ENCODE data around the gene GID8. TPM values are rescaled to one million over a fixed set of nuclear protein-coding genes. Genes with fewer than 3 reads are reported as not detected.
A peak's percentile ranks its signal among the peaks of the same experiment; 100 is the strongest.

Gene GID8
- total and polyA plus RNA-seq, 2 donors (not counting 1 experiment from before 2014, with no cell fraction given): 12.4 to 47.4 TPM

- DNase-seq (no peak), ATAC-seq (ENCODE audit: low read depth) (peak; percentile 8)
- ChIA-PET POLR2A (interaction anchor here (0.5 kb wide), 1 partner anchor 594 kb away, joined by 3 read pairs; no protein-coding TSS in a partner anchor), CTCF (interaction anchor here (0.6 to 1.7 kb wide), 5 partner anchors 13 to 87 kb away, joined by 3 to 10 read pairs (median 4); no protein-coding TSS in a partner anchor)
- Histone ChIP-seq H4K20me1 (ENCODE audit: control insufficient read depth, insufficient read depth, low read length, poor library complexity, severe bottlenecking) (peaks cover 49% of the 10 kb centered on the region), H3K27ac (ENCODE audit: low read length in 2 of 2) (no peak overlapping the region), H3K79me2 (ENCODE audit: control insufficient read depth, insufficient read depth, low read length) (peaks cover 67% of the 10 kb centered on the region), H3K9ac (ENCODE audit: low read length) (no peak overlapping the region), H3K27me3 (replicated peaks in 1 of 4; ENCODE audit: control extremely low read depth in 1 of 4, control insufficient read depth in 3 of 4, insufficient read depth in 4 of 4, low read length in 3 of 4) (no peaks in the 10 kb centered on the region), H3K9me3 (ENCODE audit: control extremely low read depth in 1 of 3, control insufficient read depth in 2 of 3, insufficient read depth in 1 of 3, low read length in 2 of 3) (no peaks in the 10 kb centered on the region), H3K4me2 (replicated peaks; ENCODE audit: low read depth, low read length, poor library complexity, severe bottlenecking) (peak overlapping the region; percentile 57), H2AFZ (ENCODE audit: insufficient read depth, low read depth, low read length, poor library complexity, severe bottlenecking) (no peak overlapping the region), H3K4me3 (ENCODE audit: control extremely low read depth in 1 of 5, extremely low read depth in 1 of 5, insufficient read depth in 1 of 5, low read depth in 2 of 5, low read length in 4 of 5) (no peak overlapping the region), H3K4me1 (ENCODE audit: control insufficient read depth in 2 of 2, insufficient read depth in 2 of 2, low read length in 2 of 2) (peaks cover 22 to 29% of the 10 kb centered on the region in 2 donors), H3K36me3 (replicated peaks in 1 of 2; ENCODE audit: control extremely low read depth in 1 of 2, control insufficient read depth in 1 of 2, extremely low read depth in 1 of 2, insufficient read depth in 2 of 2, low read length in 1 of 2) (peaks cover 0 to 49% of the 10 kb centered on the region in 2 experiments)
- WGBS (ENCODE audit: insufficient coverage): 30% methylated on average over 43 of the region's 43 CpGs
- TF ChIP-seq EZH2 (IDR thresholded peaks at IDR 0.05; ENCODE audit: borderline replicate concordance, insufficient read depth, low read depth, low read length, poor library complexity, severe bottlenecking) (no peak), CTCF (IDR thresholded peaks at IDR 0.05) (no peak)
- peak overlapping the region; percentile 29 for H3K4me3 Mint-ChIP-seq
- no peaks in the 10 kb centered on the region for H3K27me3 Mint-ChIP-seq
- intact Hi-C loops (cut with micrococcal nuclease): loop anchor here (10.0 kb wide), 3 partner anchors 45 to 935 kb away; partner anchors contain the start of genes BHLHE23, DNAJC5 and MRGBP
- no peaks in the 10 kb centered on the region for H3K9me3 Mint-ChIP-seq (ENCODE audit: insufficient read depth)
- H3K4me1 Mint-ChIP-seq: peaks cover 31% of the 10 kb centered on the region
- H3K27ac Mint-ChIP-seq: no peak overlapping the region
Observed at GRCh38 chr20:62959101-62959971, 21.4 kb downstream of the GID8 start.
